Endothelial cell of umbilical vein (primary cell): ENCODE data around the gene DPH1. TPM values are rescaled to one million over a fixed set of nuclear protein-coding genes. Genes with fewer than 3 reads are reported as not detected.

Experiments
- BruUV-seq: library from RNA; stranded (reverse); fragments of 400-500 nt; replicated peaks from 2 replicates; lab custom pipeline; 2021; lab: Mats Ljungman, UMichigan
- CTCF ChIA-PET: fragments of 300-600, 350-600 bp; sonication (Branson Sonifier 250); formaldehyde crosslinking; loops from one replicate; lab custom pipeline; 2021; ENCODE audit warnings: antibody characterized with exemption, inconsistent platforms; lab: Charles Lee
- POLR2A ChIA-PET: fragments of 300-600, 350-600 bp; sonication (Branson Sonifier 250); formaldehyde crosslinking; loops from one replicate; lab custom pipeline; 2021; ENCODE audit warnings: antibody characterized with exemption, inconsistent platforms; lab: Charles Lee
- DNase-seq: peaks from one replicate; pipeline ENCODE4 v3.0.0-alpha.2; 2011; ENCODE audit warnings: low read depth, low spot score
- FAIRE-seq: peaks from 2 replicates; lab custom pipeline; 2011; peaks lifted over from hg19 to GRCh38; lab: Jason Lieb, UNC
- H2AFZ ChIP-seq: 2 replicates; pipeline ENCODE4 v1.6.0; 2012; ENCODE audit warnings: low read depth, low read length, control low read depth, inconsistent platforms
- H3K27ac ChIP-seq: 2 replicates; pipeline ENCODE4 v1.5.1; 2011; ENCODE audit warnings: low read depth, mild to moderate bottlenecking, control low read depth, low read length, moderate library complexity; ENCODE audit not compliant: insufficient read depth
- H3K27me3 ChIP-seq, 2 experiments: 2 replicates each; pipeline versions ENCODE4 v1.6.0 to v1.6.1; 2011; ENCODE audit warnings: low read length in 2 of 2, mixed read lengths in 1 of 2; ENCODE audit not compliant: control insufficient read depth in 2 of 2, insufficient read depth in 2 of 2
- H3K36me3 ChIP-seq, 2 experiments: 2 replicates in 1 of 2; 3 replicates in 1 of 2; pipeline ENCODE4 v1.5.1; 2011; ENCODE audit warnings: low read length in 2 of 2, mild to moderate bottlenecking in 1 of 2, moderate library complexity in 1 of 2; ENCODE audit not compliant: control insufficient read depth in 2 of 2, insufficient read depth in 2 of 2; ENCODE audit errors: extremely low read depth in 1 of 2
- H3K4me1 ChIP-seq: 3 replicates; pipeline ENCODE4 v1.5.1; 2011; ENCODE audit warnings: mild to moderate bottlenecking, low read length; ENCODE audit not compliant: control insufficient read depth, insufficient read depth; ENCODE audit errors: extremely low read depth
- H3K4me2 ChIP-seq: 2 replicates; pipeline ENCODE4 v1.6.1; 2011; ENCODE audit warnings: low read length, control low read depth, mixed read lengths; ENCODE audit not compliant: insufficient read depth
- H3K4me3 ChIP-seq, 3 experiments: fragments of 200-600 bp in 1 of 3; sonication (generic), shearing (Covaris generic) in 1 of 3; replicated peaks in 1 of 3; 2 replicates each; pipeline ENCODE4 v1.5.1; 2011 to 2016; ENCODE audit warnings: control low read depth in 3 of 3, low read length in 3 of 3, mild to moderate bottlenecking in 2 of 3, inconsistent platforms in 1 of 3, low read depth in 1 of 3, moderate library complexity in 1 of 3; ENCODE audit not compliant: insufficient read depth in 1 of 3
- H3K79me2 ChIP-seq: 2 replicates; pipeline ENCODE4 v1.6.0; 2012; ENCODE audit warnings: low read length, inconsistent platforms; ENCODE audit not compliant: control insufficient read depth, insufficient read depth
- H3K9ac ChIP-seq: replicated peaks from 2 replicates; pipeline ENCODE3; 2011; ENCODE audit warnings: low read length, control low read depth; ENCODE audit not compliant: insufficient read depth; ENCODE audit errors: extremely low read depth
- H3K9me1 ChIP-seq: replicated peaks from 3 replicates; pipeline ENCODE4 v1.6.0; 2011; ENCODE audit warnings: mild to moderate bottlenecking, low read length; ENCODE audit not compliant: control insufficient read depth, insufficient read depth; ENCODE audit errors: extremely low read depth
- H3K9me3 ChIP-seq: replicated peaks from 2 replicates; pipeline ENCODE4 v1.5.1; 2012; ENCODE audit warnings: low read length, inconsistent platforms; ENCODE audit not compliant: control insufficient read depth, insufficient read depth
- H4K20me1 ChIP-seq: replicated peaks from 2 replicates; pipeline ENCODE3; 2011; ENCODE audit warnings: mild to moderate bottlenecking, low read length; ENCODE audit not compliant: control insufficient read depth, insufficient read depth; ENCODE audit errors: extremely low read depth
- CTCF ChIP-seq, 2 donors: IDR thresholded peaks; 1 replicate in 1 of 2; 2 replicates in 1 of 2; pipeline ENCODE4 v1.5.1; 2011; ENCODE audit warnings: low read length in 2 of 2, mild to moderate bottlenecking in 2 of 2, moderate library complexity in 2 of 2, control low read depth in 1 of 2, inconsistent platforms in 1 of 2, low read depth in 1 of 2; ENCODE audit not compliant: insufficient read depth in 1 of 2; ENCODE audit errors: extremely low read depth in 1 of 2
- EZH2 ChIP-seq: IDR thresholded peaks from 2 replicates; pipeline ENCODE4 v1.6.1; 2012; ENCODE audit warnings: borderline replicate concordance, low read depth, mild to moderate bottlenecking, moderate library complexity, low read length, inconsistent platforms; ENCODE audit not compliant: severe bottlenecking
- FOS ChIP-seq: IDR thresholded peaks from 2 replicates; pipeline ENCODE4 v1.6.1; 2011; ENCODE audit warnings: mild to moderate bottlenecking, low read length, moderate library complexity, borderline replicate concordance; ENCODE audit not compliant: insufficient read depth
- GATA2 ChIP-seq: IDR thresholded peaks from 2 replicates; pipeline ENCODE4 v1.7.0; 2011; ENCODE audit warnings: low read depth, mild to moderate bottlenecking, moderate library complexity, mixed read lengths, low read length; ENCODE audit not compliant: insufficient read length, insufficient read depth
- JUN ChIP-seq: IDR thresholded peaks from 2 replicates; pipeline ENCODE4 v1.6.1; 2011; ENCODE audit warnings: borderline replicate concordance, low read depth; ENCODE audit not compliant: insufficient read length, insufficient read depth
- MYC ChIP-seq: IDR thresholded peaks from one replicate; pipeline ENCODE4 v1.6.1; 2011; ENCODE audit warnings: mild to moderate bottlenecking, low read depth, low read length
- POLR2A ChIP-seq: IDR thresholded peaks from 2 replicates; pipeline ENCODE4 v1.6.1; 2012; ENCODE audit warnings: low read depth, mild to moderate bottlenecking, control low read depth, low read length
- POLR2AphosphoS5 ChIP-seq: IDR thresholded peaks from 2 replicates; pipeline ENCODE4 v1.6.1; 2012; ENCODE audit warnings: low read depth, mild to moderate bottlenecking, control low read depth, low read length, moderate library complexity; ENCODE audit not compliant: insufficient read depth
- dilution Hi-C: fragments of 300-500 bp; cut with MboI; formaldehyde crosslinking; loops from one replicate; pipeline ENCODE4 v1.15.0; 2019; ENCODE audit warnings: low sequenced_read_pairs; ENCODE audit not compliant: extremely low pct_ligation_motif_present
- intact Hi-C: fragments of 100-400 bp; cut with micrococcal nuclease; formaldehyde crosslinking; loops from one replicate; pipeline ENCODE4 v1.10.0; 2022
- polyA plus RNA-seq, 4 experiments: library from polyadenylated mRNA; depleted of rRNA in 3 of 4; stranded (reverse) in 3 of 4; unstranded in 1 of 4; fragments of >200 nt; gene quantifications; 2 replicates each; pipeline versions ENCODE4 v1.2.1 to v1.2.3, GENCODE V29; 2011 to 2012; ENCODE audit warnings: missing spikeins in 1 of 4
- total RNA-seq: library from RNA; stranded (reverse); gene quantifications from 2 replicates; pipeline ENCODE4 v1.2.3, GENCODE V29; 2021
- TF ChIP-seq, protein P1 (sequence below): IDR thresholded peaks from 2 replicates; pipeline ENCODE4 v1.6.1; 2011; ENCODE audit not compliant: insufficient read depth, insufficient read length

The DPH1 gene
- total and polyA plus RNA-seq, 2 donors (not counting 3 experiments of a cell fraction or from before 2014, with no cell fraction given): 37.8 to 45.6 TPM

DNA sequence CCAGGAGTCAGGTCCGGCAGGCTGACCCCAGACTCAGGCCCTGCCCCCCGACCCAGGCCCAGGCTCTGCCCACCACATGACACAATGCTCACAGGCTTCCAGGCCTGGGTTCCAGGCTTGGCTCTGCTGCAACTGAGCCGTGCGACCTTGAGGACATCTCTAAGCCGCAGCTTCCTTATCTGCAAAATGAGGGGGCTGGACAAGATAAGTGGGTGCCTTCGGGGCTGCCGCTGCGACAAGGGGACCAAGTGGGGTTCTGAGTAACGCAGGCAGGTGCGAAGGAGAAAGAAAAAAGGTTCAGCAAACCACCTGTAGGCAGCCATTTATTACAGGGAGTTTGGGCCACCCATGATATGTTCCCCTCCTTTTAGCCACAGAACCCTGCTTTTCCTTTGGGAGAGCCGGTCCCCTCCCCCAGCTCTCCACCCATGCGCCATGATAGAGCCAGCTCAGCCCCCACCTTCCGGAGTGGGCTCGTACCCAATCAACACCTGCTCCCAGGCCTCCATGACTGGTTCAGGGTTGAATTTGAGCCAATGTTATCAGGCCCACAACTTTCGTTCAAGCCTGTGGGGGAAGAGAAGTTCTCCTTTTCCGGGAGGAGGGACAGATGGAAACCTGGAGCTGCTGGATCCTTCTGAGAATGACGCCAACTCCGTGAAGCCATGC is 43.0 kb upstream of the DPH1 start:
- Histone ChIP-seq H2AFZ (no peak overlapping the region), H4K20me1 (no peaks in the 10 kb centered on the region), H3K9me1 (no peaks in the 10 kb centered on the region), H3K36me3 (no peaks in the 10 kb centered on the region), H3K4me2 (no peak overlapping the region), H3K79me2 (no peaks in the 10 kb centered on the region), H3K27me3 (no peaks in the 10 kb centered on the region), H3K4me3 (no peak overlapping the region), H3K27ac (no peak overlapping the region), H3K9me3 (no peaks in the 10 kb centered on the region), H3K4me1 (no peaks in the 10 kb centered on the region), H3K9ac (no peak overlapping the region)
- dilution Hi-C loops: no loop called here
- POLR2A ChIA-PET: no interaction called here
- CTCF ChIA-PET: no interaction called here
- BruUV-seq: no TSS peak
- FAIRE-seq: no peak
- intact Hi-C loops: no loop called here
- DNase-seq: no peak
- TF ChIP-seq JUN: no peak
- TF ChIP-seq, protein P1, sequence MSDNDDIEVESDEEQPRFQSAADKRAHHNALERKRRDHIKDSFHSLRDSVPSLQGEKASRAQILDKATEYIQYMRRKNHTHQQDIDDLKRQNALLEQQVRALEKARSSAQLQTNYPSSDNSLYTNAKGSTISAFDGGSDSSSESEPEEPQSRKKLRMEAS: no peak
- TF ChIP-seq EZH2: no peak
- TF ChIP-seq MYC: no peak
- TF ChIP-seq CTCF (IDR thresholded peaks at IDR 0.05; ENCODE audit: extremely low read depth in 1 of 2, insufficient read depth in 1 of 2, low read depth in 1 of 2, low read length in 2 of 2): no peak
- no peak for TF ChIP-seq POLR2A
- TF ChIP-seq FOS: no peak
- no peak for TF ChIP-seq POLR2AphosphoS5
- TF ChIP-seq GATA2: no peak
